ENCODE results near the gene ADAMTSL5.

- TF ChIP-seq SUZ12 (IDR thresholded peaks at IDR 0.05): no peak
- no peak for TF ChIP-seq TARDBP (IDR thresholded peaks at IDR 0.05)
These were observed 20.8 kb upstream of the ADAMTSL5 start for GRCh38 chr19:1533510-1534150.
